ENCODE results near the gene RYR2. TPM values are rescaled to one million over a fixed set of nuclear protein-coding genes. Genes with fewer than 3 reads are reported as not detected.

Gene RYR2
- total and polyA plus RNA-seq, 2 donors (not counting 1 experiment from before 2014, with no cell fraction given): not detected

GRCh38 chr1:237038211-237038610 lies 3.8 kb upstream of the RYR2 start:
- no peaks in the 10 kb centered on the region for H3K4me1 ChIP-seq (ENCODE audit: control insufficient read depth in 2 of 2, insufficient read depth in 2 of 2, low read length in 2 of 2)
- H4K20me1 ChIP-seq (ENCODE audit: control insufficient read depth, insufficient read depth, low read length, poor library complexity, severe bottlenecking): no peaks in the 10 kb centered on the region
- H3K9me3 ChIP-seq (ENCODE audit: control extremely low read depth in 1 of 3, control insufficient read depth in 2 of 3, insufficient read depth in 1 of 3, low read length in 2 of 3): peaks cover 0 to 5% (median 2%) of the 10 kb centered on the region in 3 donors
- H3K9ac ChIP-seq (ENCODE audit: low read length): no peak overlapping the region
- no peak overlapping the region for H3K4me3 ChIP-seq (ENCODE audit: control extremely low read depth in 1 of 5, extremely low read depth in 1 of 5, insufficient read depth in 1 of 5, low read depth in 2 of 5, low read length in 4 of 5)
- ChIA-PET POLR2A (no interaction called here), CTCF (no interaction called here)
- H3K79me2 ChIP-seq (ENCODE audit: control insufficient read depth, insufficient read depth, low read length): no peaks in the 10 kb centered on the region
- no peak for TF ChIP-seq CTCF (IDR thresholded peaks at IDR 0.05)
- TF ChIP-seq EZH2 (IDR thresholded peaks at IDR 0.05; ENCODE audit: borderline replicate concordance, insufficient read depth, low read depth, low read length, poor library complexity, severe bottlenecking): no peak
- ATAC-seq (ENCODE audit: low read depth) (no peak), DNase-seq (no peak)
- Mint-ChIP-seq H3K27ac (no peak overlapping the region), H3K4me1 (peaks cover 7% of the 10 kb centered on the region), H3K27me3 (peaks cover 28% of the 10 kb centered on the region), H3K9me3 (ENCODE audit: insufficient read depth) (no peaks in the 10 kb centered on the region), H3K4me3 (no peak overlapping the region)
- H3K4me2 ChIP-seq (replicated peaks; ENCODE audit: low read depth, low read length, poor library complexity, severe bottlenecking): no peak overlapping the region
- intact Hi-C loops (cut with micrococcal nuclease): no loop called here
- H2AFZ ChIP-seq (ENCODE audit: insufficient read depth, low read depth, low read length, poor library complexity, severe bottlenecking): no peak overlapping the region
- WGBS (ENCODE audit: insufficient coverage): 100% methylated on average over 2 of the region's 6 CpGs
- peaks cover 0 to 16% (median 13%) of the 10 kb centered on the region in 4 experiments for H3K27me3 ChIP-seq (replicated peaks in 1 of 4; ENCODE audit: control extremely low read depth in 1 of 4, control insufficient read depth in 3 of 4, insufficient read depth in 4 of 4, low read length in 3 of 4)
- H3K27ac ChIP-seq (ENCODE audit: low read length in 2 of 2): no peak overlapping the region
- no peaks in the 10 kb centered on the region for H3K36me3 ChIP-seq (replicated peaks in 1 of 2; ENCODE audit: control extremely low read depth in 1 of 2, control insufficient read depth in 1 of 2, extremely low read depth in 1 of 2, insufficient read depth in 2 of 2, low read length in 1 of 2)

- Mint-ChIP-seq H3K27ac (no peak overlapping the region), H3K4me1 (peaks cover 11% of the 10 kb centered on the region), H3K9me3 (ENCODE audit: insufficient read depth) (no peaks in the 10 kb centered on the region), H3K27me3 (peaks cover 47% of the 10 kb centered on the region), H3K4me3 (no peak overlapping the region)
- 100% methylated on average over 1 of the region's 10 CpGs for WGBS (ENCODE audit: insufficient coverage)
- TF ChIP-seq EZH2 (IDR thresholded peaks at IDR 0.05; ENCODE audit: borderline replicate concordance, insufficient read depth, low read depth, low read length, poor library complexity, severe bottlenecking) (no peak), CTCF (IDR thresholded peaks at IDR 0.05) (no peak)
- intact Hi-C loops (cut with micrococcal nuclease): no loop called here
- H3K27ac ChIP-seq (ENCODE audit: low read length in 2 of 2): no peak overlapping the region
- H3K27me3 ChIP-seq (replicated peaks in 1 of 4; ENCODE audit: control extremely low read depth in 1 of 4, control insufficient read depth in 3 of 4, insufficient read depth in 4 of 4, low read length in 3 of 4): peaks cover 0 to 27% (median 19%) of the 10 kb centered on the region in 4 experiments
- POLR2A ChIA-PET: no interaction called here
- no peak overlapping the region for H3K4me3 ChIP-seq (ENCODE audit: control extremely low read depth in 1 of 5, extremely low read depth in 1 of 5, insufficient read depth in 1 of 5, low read depth in 2 of 5, low read length in 4 of 5)
- no peaks in the 10 kb centered on the region for H4K20me1 ChIP-seq (ENCODE audit: control insufficient read depth, insufficient read depth, low read length, poor library complexity, severe bottlenecking)
- no peak overlapping the region for H3K9ac ChIP-seq (ENCODE audit: low read length)
- H3K9me3 ChIP-seq (ENCODE audit: control extremely low read depth in 1 of 3, control insufficient read depth in 2 of 3, insufficient read depth in 1 of 3, low read length in 2 of 3): peaks cover 0 to 5% (median 2%) of the 10 kb centered on the region in 3 donors
- CTCF ChIA-PET: no interaction called here
- H3K4me1 ChIP-seq (ENCODE audit: control insufficient read depth in 2 of 2, insufficient read depth in 2 of 2, low read length in 2 of 2): no peaks in the 10 kb centered on the region
- H3K36me3 ChIP-seq (replicated peaks in 1 of 2; ENCODE audit: control extremely low read depth in 1 of 2, control insufficient read depth in 1 of 2, extremely low read depth in 1 of 2, insufficient read depth in 2 of 2, low read length in 1 of 2): no peaks in the 10 kb centered on the region
- no peak overlapping the region for H3K4me2 ChIP-seq (replicated peaks; ENCODE audit: low read depth, low read length, poor library complexity, severe bottlenecking)
- ATAC-seq (ENCODE audit: low read depth) (no peak), DNase-seq (no peak)
- no peaks in the 10 kb centered on the region for H3K79me2 ChIP-seq (ENCODE audit: control insufficient read depth, insufficient read depth, low read length)
- no peak overlapping the region for H2AFZ ChIP-seq (ENCODE audit: insufficient read depth, low read depth, low read length, poor library complexity, severe bottlenecking)
These were observed 1.2 kb upstream of the RYR2 start for GRCh38 chr1:237040823-237041222.
